SHP77 (cell line): ENCODE measurements around the gene ADD3.

Experiments
- DNase-seq, 2 experiments: peaks; one replicate each; lab custom pipeline; 2025; lab: John Stamatoyannopoulos, UW

ADD3 gene, protein sequence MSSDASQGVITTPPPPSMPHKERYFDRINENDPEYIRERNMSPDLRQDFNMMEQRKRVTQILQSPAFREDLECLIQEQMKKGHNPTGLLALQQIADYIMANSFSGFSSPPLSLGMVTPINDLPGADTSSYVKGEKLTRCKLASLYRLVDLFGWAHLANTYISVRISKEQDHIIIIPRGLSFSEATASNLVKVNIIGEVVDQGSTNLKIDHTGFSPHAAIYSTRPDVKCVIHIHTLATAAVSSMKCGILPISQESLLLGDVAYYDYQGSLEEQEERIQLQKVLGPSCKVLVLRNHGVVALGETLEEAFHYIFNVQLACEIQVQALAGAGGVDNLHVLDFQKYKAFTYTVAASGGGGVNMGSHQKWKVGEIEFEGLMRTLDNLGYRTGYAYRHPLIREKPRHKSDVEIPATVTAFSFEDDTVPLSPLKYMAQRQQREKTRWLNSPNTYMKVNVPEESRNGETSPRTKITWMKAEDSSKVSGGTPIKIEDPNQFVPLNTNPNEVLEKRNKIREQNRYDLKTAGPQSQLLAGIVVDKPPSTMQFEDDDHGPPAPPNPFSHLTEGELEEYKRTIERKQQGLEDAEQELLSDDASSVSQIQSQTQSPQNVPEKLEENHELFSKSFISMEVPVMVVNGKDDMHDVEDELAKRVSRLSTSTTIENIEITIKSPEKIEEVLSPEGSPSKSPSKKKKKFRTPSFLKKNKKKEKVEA

DNA sequence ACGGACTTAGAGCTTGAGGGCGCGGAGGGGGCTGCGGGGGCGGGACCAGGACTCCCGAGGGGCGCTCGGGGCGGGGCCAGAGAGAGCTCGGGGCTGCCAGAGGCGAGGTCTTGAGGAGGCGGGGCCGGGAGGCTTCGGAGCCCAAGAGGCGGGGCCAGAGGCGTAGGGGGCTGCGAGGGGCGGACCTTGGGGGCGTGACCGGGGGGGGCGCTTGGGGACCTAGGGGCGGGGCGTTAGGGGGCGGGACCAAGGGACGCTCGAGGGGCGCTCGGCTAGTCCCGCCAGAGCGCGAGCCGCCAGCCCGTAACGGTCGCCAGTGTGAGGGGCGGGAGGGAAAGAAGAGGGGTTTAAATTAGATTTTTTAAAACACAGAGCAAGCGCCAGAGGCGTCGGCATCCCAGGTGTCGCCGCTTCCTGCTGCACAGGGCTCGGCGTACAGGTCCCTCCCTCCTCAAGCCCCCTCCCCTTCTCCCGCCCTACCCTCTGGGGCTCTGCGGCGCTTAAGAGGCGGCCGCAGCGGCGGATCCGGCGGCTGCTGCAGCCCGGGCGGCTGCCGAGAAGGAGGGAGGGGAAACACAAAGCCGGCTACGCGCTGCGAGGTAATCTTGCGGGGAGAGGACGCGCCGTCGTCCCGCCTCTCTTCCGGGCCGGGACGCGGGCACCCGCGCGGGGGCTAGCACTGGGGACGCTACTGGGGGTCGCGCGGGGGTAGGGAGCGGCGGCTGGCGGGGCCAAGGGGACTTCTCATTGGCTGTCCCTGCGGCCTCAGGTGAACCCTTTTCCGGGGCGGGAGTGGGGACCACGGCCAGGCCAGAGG lies at the start of gene ADD3:
TSS of gene ADD3 (plus strand) at position 284 of the 817 bp plus-strand sequence. CDS start 92,670 bp downstream, outside the sequence.
- DNase-seq = peak; percentile 77 to 84

DNA sequence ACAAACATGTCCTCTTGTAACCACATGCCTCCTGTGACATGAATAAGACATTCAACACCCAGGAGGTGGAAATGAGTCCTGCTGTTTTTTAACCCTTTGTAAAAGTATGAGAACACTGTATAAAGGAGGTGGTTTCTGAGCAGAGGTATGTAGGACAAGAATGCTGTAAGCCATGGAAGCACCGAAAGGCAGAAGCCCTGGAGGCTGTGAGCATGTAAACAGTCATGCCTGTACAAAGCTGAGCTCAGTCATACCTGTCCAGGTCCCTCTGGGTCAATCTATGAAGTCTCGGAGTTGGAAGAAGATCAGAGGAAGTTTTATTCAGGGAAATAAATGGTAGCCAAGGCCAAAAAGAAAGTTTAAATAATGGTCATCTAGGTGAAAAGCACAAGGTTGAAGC lies 49.7 kb upstream of the ADD3 start:
- no peak for DNase-seq

DNA sequence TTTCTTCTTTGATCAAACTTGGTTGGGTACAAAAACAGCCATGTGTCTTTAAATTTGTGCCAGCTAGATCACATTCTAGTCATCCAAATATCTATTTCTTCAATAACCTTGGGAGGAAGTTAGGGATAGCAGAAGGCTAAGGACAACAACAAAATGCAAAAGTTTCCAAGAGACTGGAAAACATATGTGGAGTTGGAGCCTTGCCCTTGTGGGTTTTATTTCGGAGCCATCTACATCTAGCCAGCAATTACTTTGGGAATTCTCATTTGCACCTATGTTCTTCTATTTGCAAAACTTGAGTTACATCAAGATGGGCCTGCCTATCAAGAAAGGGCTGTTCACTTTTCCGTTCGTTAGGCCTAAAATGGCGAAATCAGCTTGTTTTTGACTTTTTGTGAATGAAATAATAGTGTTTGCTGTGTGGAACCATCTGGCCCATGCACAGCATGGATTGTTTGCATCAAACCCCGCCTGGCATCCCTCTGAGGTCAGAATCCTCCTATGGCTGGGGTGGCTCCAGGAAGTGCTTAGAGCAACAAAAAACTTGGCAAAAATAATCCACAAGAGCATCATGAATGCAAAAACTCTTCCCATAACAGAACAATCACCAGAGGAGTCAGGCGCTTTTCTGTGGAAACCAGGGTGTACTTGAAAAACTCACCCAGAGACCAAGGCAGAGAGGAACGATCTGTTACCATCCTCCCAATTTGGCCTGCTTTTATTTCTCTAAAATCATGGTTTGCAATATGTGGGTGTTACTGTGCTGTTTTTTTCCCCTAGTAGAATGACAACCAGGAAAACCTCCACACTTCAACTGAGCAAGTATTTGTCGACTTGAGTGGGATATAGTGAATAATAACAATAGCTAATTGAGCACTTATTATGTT lies 48.3 kb upstream of the ADD3 start:
- no peak for DNase-seq

DNA sequence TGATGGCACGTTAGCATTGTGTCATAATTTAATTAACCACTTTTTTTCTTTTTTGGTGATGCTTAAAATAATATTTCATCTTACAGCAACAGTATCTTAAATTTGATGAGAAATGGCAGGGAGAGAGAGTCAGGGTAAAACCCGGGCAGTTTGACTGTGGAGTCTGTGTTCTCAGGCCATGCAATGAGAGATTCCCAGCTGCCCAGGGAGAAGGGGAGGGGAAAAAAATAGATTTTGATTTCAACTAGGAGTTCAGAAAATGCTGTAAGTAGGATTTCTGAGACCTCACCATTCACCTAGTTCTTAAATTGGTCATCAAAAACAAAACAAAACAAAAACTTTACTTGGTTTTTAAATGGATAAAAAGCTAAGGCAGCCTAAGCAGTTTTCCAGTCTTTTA lies 47.1 kb upstream of the ADD3 start:
- no peak for DNase-seq

DNA sequence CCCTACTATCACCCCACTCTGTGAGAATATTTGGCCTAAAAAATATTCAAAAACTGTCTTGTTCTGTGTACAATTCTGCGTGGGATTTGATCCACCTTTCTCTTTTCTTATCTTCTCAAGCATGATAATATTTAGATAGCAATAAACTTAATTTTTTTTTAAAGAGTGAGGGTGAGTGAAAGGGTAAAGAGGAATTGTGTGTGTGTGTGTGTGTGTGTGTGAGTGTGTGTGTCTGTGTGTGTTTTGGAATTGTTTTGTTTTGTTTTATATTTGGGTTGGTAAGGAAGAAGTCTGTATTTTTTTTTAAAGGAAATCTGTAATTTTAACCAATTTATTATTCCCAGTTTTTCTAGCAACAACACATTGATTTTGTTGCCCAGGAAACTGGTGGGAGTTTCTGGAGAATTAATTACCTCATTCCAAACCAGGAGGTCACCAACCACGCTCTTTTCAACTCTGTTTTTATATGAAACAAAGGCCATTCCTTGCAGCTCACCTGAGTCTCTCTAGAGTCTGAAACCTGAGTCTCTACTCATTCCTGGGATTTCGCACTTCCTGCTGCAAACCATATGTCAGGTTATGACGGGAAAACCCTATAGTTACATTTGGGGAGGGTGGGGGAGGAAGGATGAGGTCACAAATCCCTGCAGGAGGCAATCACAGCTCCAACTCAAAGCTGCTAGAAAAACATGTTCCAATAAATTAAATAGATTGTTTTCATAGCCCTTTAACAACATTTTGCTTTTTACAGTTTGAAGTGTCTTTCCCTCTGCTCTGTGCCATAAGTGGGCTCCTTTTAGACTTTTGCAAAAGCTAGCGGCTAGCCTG lies 46.4 kb upstream of the ADD3 start:
- DNase-seq = peak; percentile 37 to 38

DNA sequence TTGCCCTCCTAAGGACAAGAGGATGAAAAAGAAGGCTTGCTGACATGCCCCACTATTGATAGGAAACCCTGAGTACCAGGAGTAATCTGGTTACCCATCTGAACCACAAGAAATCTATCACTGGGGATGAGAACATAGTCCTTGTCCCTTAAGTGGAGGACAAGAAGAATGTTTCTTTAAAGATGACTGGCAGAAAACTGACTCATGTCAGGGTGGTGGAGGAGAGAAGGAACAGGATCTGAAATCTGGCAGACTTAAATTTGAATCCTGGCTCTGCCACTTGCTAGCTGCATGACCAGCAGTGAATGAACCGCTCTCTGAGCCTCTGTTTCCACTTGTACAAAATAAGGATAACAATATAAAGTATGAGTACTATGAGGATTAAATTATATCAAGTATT lies 45.5 kb upstream of the ADD3 start:
- no peak for DNase-seq

DNA sequence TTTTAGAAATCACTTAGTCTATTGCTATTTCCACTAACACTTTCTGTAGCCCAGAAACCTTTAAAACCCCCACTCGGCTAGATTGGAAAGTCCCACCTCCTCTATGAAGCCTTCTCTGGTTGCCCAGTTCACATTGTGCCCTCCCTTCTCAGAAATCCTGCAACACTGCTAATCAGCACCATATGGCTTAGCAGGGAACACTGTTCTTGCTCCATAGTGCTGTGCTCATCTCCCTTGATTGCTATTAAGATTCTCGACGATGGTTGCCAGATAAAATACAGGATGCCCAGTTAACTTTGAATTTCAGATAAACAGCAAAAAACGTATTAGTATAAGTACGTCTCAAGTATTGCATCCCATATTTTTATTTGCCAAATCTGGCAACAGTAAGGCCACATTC lies 44.3 kb upstream of the ADD3 start:
- no peak for DNase-seq

DNA sequence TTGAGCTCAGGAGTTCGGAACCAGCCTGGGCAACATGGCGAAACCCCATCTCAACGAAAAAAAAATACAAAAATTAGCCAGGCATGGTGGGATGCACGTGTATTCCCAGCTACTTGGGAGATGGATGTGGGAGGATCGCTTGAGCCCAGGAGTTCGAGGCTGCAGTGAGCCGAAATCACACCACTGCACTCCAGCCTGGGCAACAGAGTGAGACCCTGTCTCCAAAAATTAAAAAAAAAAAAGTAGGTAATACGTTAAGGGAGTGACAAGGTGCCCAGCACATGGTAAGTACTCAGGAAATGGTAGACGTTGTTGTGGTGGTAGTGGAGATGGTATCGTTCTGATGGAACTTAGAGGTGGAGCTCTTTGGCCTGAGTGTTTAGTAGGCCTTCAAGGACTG lies 43.5 kb upstream of the ADD3 start:
- DNase-seq = no peak

DNA sequence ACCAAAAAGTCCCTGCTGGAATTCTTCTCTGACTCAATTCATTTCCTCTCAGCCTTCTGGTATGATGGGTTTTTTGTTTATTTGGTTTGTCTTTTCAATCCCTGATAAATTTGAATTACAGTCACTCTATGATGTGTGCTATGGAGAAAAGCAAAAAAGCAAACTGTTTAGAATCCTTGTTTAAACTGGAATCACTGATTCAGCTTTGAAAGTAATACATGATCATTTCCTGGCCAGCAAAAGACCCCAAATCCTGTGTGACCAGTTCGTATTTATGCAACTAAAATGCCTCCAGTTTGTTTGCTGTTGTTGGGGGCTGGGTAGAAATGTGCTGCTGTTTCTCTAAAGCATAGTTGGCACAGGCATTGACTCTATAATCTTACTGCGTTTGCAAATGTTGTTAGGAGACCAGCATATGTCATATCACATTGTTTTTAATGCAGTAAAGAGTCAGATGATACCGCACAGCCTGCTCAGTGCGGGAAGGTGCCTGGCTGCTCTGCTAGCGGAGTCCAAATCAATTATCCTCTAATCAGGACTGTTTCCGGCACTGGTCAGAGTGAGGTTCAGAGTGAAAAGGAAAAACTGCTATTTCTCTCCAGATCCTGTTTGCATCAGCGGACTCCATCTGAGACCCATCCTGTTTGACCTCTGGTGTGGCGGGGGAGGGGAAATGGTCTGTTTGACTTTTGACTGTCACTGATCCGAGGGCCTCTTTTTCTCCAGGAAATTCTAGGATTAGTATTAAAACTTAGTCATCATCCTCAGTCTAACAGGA lies 40.6 kb upstream of the ADD3 start:
- no peak for DNase-seq

DNA sequence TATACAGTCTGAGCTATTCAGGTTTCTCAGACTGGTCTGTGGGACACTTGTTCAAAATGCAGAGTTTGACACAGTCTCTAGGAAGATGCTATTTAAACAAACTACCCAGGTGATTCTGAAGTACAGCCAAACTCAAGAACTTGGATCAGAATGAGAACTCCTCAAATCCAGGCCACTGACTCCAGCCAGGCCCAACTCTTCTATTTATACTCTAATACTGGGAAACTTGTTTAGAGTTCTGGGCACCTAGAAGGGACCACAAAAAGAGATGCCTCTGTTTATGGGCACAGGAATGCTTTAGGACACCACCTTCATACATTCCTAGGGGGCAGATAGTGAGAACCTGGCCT lies 40.1 kb upstream of the ADD3 start:
- DNase-seq = no peak

DNA sequence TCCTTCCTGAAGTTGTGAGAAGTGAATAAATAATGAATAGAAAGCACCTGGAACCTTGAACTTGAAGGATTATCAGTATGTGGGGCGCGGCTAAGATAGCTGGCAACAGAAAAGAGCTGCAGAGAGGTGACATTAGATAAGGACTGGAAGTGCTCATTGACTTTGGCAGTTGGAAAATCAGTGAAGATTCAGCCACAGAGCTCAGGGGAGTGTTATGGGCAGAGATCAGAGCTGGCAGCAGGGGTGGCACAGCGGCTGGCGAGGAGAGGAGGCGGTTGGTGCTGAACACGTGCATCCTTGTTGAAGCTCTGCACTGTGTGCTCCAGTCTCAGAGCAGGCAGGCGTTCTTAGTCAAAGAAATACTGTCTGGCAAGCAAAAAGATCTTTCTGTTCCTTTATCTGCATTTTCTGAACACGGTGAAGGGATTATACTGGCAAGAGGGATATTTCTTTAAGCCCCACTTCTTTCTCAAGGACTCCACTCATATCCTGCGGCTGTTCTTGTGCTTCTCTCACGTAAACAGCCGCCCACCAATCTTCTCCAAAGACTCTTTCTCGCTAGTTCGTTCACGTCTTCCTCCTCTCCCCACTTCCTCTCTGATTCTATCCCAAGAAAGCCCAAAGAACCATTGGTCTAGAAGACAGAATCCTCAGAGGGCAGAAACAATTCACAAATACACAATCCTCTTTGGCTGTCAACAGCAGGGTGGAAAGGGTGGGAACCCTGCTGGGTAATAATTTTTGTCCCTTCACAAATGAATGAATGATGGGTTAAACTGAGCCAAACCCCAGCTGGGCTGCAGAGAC lies 38.6 kb upstream of the ADD3 start:
- no peak for DNase-seq

DNA sequence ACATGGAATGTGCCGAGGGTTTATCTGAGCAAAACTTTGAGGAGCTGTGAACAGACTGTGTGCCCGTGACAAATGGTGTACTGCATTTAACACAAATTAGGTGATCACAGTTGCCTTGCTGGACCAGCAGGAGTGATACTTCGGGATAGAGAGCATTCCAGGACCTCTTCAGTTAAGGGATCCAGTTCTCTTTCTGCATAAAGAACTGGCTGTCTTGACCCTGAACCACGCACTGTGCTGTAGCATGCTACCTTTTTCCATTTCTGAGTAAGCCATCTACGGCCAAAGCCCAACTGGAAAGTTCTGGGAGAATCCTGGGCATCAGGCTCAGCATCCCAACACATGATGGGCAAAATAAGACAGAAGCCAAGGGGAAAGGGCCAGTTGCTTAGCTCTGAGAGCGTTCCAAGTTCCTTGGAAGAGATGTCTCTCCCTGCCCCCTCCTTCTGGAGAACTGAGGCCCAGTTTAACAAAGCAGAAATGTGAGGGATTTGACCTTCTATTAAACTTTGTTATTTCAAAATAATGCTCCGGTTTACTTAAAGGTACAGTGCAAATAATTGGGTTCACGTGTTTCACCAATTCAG lies 37.9 kb upstream of the ADD3 start:
- DNase-seq = no peak

DNA sequence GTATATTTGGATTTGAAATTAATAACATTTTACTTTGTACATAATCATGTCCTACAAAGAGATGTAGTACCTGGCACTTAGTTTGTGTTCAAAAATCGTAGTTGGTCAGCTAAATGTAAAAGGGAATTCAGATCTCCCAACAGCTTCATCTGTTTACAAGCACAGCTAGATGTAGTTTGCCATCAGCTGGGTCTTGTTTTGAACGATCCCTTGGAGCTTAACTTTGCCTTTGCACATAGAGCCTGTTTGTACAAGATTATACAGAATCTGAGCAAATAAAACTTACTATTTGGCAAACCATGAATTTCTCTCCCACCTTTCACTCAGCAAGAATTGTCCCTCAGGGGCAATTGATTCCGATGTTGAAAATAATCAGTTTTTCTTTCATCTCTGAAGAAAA lies 36.1 kb upstream of the ADD3 start:
- DNase-seq = no peak

DNA sequence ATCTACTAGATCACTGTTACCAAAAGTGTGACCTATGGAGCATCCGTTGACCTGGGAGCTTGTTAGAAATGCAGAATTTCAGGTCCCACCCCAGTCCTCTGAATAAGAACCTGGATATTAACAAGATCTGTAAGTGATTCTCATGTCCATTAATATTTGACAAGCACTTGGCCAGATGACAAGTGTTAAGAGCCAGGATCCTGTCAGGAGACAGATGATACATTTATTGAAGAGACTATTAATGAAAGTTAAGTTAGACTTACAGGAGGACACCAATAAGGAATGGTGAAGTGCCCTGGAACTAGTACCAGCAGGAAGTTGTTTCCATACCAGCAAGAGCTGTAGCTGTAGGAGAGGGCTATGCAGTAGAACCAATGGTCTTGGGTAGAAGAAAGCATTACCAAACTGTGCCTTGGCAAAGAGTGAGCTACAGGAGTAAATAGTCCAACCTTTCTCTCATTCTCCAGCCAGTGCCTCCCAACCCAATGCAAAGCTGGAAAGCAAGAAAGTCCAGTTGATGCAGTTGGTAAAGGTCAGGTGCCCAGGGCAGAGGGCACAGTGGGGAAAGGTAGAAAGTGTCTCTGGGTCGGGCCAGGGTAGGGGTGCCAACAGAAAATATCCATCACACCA lies 35.3 kb upstream of the ADD3 start:
- DNase-seq = no peak

DNA sequence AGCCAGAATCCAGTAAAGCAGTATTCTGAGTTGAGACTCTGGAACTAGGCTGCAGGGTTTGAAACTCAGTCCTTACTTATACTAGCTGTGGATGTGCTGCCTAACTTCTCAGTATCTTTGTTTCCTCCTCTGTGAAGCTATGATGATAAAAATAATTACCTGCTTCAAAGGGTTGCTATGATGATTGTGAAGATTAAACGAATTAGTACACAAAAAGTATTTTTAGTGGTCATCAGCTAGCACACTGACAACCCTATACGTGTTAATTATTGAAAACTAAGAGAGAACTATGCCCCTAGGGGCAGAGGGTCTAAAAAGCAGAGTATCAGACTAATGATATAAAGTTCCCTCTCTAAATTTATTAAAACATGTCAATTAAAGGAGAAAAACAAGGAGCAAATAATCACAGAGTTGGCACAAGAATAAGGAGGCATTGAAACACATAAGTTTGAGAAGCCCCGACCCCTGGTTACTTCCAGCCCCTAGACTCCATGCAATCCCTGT lies 34.4 kb upstream of the ADD3 start:
- no peak for DNase-seq

DNA sequence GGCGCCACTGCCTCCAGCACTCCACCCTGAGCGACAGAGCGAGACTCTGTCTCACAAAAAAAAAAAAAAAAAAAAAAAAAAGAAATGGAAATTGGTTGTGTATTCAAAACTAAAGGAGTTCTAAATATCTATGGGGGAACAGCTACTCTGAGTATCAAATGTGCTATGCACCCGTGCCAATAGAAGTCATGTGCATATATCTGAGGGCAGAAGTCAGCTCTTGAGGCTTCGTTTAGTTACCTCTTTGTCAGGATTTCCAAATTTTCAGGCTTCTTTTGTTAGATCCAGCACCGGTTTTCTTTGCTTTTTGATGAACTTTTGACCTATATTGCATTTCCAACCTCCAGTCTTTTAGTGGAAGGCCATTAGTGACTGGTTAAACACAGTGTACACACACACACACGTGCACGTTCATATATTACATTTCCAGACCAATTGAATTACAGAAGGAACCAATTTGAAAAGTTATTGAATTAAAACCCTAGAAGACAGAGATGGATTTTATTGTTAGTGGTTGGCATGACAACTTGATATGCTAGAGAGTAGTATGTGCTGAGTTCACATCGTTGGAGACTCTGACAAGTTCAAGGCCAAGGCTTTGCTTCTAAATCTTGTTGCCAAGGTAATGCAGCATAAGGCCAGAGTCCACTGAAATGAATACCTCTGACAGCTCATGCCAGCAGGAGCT lies 33.1 kb upstream of the ADD3 start:
- DNase-seq = no peak
